PC-9 (cell line): ENCODE results near the gene C16orf95.

Experiments
- EZH2 ChIP-seq: fragments of 200-600 bp; sonication (generic); IDR thresholded peaks from 2 replicates; pipeline ENCODE4 v1.8.0; 2017; ENCODE audit warnings: antibody characterized with exemption, low read depth
- TF ChIP-seq, protein P1 (sequence below): fragments of 200-600 bp; sonication (generic); conservative IDR thresholded peaks from 2 replicates; pipeline ENCODE4 v1.6.1; 2017; ENCODE audit warnings: mixed run types, antibody characterized with exemption, mild to moderate bottlenecking, moderate library complexity

DNA sequence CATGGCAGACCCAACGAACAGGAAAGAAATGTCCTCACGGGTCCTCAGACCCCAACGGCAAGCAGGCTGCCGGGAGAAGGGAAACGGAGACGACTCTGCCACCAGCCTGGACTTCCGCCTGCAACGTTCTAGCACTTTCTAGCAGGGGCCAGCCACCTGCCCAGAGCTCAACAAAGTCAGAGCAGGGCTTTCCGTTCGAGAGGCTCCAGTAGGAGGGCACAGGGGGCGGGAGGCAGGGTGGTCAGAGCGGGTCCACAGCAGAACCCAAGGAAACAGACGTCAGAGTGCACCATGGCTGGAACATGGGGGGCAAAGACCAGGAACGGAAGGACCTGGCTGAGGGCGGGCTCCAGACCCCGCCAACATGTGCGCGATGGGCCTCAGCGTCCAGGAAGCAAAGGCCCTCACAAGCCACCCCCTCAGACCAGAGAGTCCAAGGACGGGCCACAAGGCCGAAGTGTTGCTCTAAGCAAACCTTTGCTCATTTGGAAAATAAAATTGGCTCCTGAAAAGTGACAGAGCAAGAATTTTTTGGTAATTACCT lies 29.4 kb upstream of the C16orf95 start:
- TF ChIP-seq, protein P1, sequence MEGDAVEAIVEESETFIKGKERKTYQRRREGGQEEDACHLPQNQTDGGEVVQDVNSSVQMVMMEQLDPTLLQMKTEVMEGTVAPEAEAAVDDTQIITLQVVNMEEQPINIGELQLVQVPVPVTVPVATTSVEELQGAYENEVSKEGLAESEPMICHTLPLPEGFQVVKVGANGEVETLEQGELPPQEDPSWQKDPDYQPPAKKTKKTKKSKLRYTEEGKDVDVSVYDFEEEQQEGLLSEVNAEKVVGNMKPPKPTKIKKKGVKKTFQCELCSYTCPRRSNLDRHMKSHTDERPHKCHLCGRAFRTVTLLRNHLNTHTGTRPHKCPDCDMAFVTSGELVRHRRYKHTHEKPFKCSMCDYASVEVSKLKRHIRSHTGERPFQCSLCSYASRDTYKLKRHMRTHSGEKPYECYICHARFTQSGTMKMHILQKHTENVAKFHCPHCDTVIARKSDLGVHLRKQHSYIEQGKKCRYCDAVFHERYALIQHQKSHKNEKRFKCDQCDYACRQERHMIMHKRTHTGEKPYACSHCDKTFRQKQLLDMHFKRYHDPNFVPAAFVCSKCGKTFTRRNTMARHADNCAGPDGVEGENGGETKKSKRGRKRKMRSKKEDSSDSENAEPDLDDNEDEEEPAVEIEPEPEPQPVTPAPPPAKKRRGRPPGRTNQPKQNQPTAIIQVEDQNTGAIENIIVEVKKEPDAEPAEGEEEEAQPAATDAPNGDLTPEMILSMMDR, result no peak
- no peak for TF ChIP-seq EZH2
